SK-N-SH treated with all-trans-retinoic acid at 6 μM for 48 hours (cell line): ENCODE data around the gene PPP1R14D.

Source experiments
- PPARA ChIP-seq: fragments of 250-450 bp; sonication (Bioruptor Pico); IDR thresholded peaks from 2 replicates; pipeline ENCODE4 v1.5.0; 2020; ENCODE audit warnings: mild to moderate bottlenecking, borderline replicate concordance
- ZC3H10 ChIP-seq: fragments of 250-450 bp; sonication (Bioruptor Pico); IDR thresholded peaks from 2 replicates; pipeline ENCODE4 v1.5.1; 2021; ENCODE audit warnings: mild to moderate bottlenecking, moderate library complexity
- ZFP3 ChIP-seq: fragments of 250-450 bp; sonication (Bioruptor Pico); IDR thresholded peaks from 2 replicates; pipeline ENCODE4 v1.5.0; 2020; ENCODE audit warnings: mild to moderate bottlenecking, moderate library complexity
- ZNF565 ChIP-seq: fragments of 450-650 bp; formaldehyde crosslinking; conservative IDR thresholded peaks from 2 replicates; pipeline ENCODE4 v1.5.0; 2020; ENCODE audit warnings: low read depth, mild to moderate bottlenecking, moderate library complexity
- ZNF8 ChIP-seq: fragments of 450-650 bp; formaldehyde crosslinking; IDR thresholded peaks from 2 replicates; pipeline ENCODE4 v1.5.0; 2020; ENCODE audit warnings: mild to moderate bottlenecking, moderate library complexity

DNA sequence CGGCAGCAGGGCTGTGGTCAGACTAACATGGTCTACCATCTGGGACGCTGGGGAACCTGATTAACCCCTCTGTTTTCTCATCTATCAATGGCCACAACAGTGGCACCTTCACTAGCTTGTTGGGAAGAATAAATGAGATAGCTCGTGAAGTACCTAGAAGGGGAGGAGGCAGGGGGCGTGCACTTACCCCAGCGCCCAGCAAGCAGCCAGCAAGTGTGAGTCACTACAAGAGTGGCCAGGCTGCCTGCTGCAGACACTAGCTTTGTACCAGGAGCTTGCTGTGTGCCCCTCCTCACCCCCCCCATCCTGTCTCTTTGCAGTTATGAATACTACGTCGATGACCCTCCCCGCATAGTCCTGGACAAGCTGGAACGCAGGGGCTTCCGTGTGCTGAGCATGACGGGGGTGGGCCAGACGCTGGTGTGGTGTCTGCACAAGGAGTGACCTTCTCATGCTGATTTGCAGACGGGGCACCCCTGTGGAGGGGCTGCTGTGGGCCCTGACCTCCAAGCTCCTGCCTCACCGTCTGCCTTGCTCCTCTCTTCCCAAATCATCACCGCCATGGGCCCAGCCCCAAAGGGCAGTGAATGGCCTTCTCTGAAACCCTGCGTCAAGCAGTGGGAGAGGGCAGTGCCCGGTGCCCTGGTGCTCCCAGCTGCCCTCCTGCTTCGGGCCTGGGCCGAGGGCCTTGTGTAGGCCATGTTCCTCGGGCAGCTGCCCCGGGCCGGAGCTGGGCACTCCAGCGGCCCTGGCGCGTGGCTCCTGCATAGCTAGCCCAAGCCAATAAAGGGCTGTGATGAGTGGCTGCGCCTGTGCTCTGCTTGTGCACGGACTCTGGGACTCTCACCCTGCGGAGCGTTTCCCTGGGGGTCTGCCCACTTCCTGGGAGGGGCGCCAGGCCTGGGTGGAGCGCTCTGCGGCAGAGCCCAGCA is 61.3 kb downstream of the PPP1R14D start:
- TF ChIP-seq PPARA (CRISPR knock-in tag) = no peak
- TF ChIP-seq ZNF565 = no peak
- no peak for TF ChIP-seq ZC3H10 (CRISPR knock-in tag)
- no peak for TF ChIP-seq ZFP3 (CRISPR knock-in tag)
- no peak for TF ChIP-seq ZNF8 (CRISPR knock-in tag)
